OCI-LY1 (cell line): Measurements from ENCODE around the gene P2RX2.

Experiments used
- CTCF ChIP-seq: fragments of 200-600 bp; sonication (generic), shearing (Covaris generic); IDR thresholded peaks from 2 replicates; pipeline ENCODE4 v1.5.1; 2017; ENCODE audit warnings: mild to moderate bottlenecking, antibody characterized with exemption, low read length, moderate library complexity, mixed read lengths
- EZH2 ChIP-seq: fragments of 200-600 bp; sonication (generic), shearing (Covaris generic); IDR thresholded peaks from 2 replicates; pipeline ENCODE4 v1.8.0; 2017; ENCODE audit warnings: borderline replicate concordance, mixed run types, mild to moderate bottlenecking, antibody characterized with exemption, low read length, moderate library complexity, mixed read lengths

- no peak for TF ChIP-seq CTCF
- TF ChIP-seq EZH2: no peak
These were observed 28.3 kb downstream of the P2RX2 start for GRCh38 chr12:132646850-132647249.
